Activated T-helper 1 cell treated with anti-CD3 and anti-CD28 coated beads, Interleukin-2, amount 50 U/mL, for 16 hours (primary cell): ENCODE measurements around the gene VPS9D1.
"Not testable (repeated sequence)": the region's sequence is repeated elsewhere in the genome, so short reads cannot be mapped to it uniquely, and the experiment has no call there.

Experiments used
- DNase-seq, 2 donors: peaks; one replicate each; pipeline ENCODE4 v3.0.0-alpha.2; 2020; ENCODE audit warnings: low read depth in 1 of 2, low spot score in 1 of 2

The VPS9D1 gene

DNA sequence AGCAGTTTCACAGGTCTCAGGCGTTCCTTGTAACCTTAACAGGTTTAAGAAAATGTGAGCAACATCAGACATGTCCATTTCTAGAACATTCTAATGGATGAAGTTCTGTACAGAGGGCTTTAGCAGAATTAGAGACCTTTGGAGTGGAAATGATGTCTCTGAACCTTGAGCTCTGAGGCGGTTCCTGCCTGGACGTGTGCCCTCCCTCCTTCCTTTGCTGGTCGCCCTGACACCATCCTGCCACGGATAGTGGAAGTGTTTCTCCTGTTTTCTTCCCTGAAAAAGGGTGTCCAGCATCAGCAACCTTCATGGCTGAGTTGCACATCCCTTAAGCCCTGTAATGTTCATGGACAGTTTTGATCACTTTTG, 51.9 kb downstream of the VPS9D1 start:
- no peak for DNase-seq

DNA sequence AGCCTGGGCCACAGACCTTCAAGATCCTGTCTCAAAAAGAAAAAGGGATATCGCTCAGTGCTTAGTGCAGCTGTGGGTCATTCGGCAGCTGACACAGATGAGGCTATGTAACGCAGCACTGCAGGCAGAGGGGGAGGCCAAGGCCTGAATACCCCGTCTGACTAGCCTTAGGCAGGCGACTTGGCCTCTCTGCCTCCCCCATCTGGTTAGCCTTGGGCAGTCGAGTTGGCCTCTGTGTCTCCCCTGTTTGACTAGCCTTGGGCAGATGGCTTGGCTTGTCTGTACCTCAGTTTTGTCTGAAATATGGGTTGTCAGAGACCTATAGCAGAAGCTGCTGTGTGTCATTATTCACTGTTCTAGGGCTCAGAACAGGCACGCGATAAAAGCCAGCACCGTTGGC, 53.1 kb downstream of the VPS9D1 start:
- no peak for DNase-seq

DNA sequence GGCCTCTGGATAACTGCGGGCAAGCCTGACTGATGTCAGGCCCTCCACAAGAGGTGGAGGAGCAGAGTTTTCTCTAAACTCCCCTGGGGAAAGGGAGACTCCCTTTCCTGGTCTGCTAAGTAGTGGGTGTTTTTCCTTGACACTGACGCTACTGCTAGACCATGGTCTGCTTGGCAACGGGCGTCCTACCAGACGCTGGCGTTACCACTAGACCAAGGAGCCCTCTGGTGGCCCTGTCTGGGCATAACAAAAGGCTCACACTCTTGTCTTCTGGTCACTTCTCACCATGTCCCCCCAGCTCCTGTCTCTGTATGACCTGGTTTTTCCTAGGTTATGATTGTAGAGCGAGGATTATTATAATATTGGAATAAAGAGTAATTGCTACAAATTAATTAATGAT, 53.7 kb downstream of the VPS9D1 start:
- DNase-seq, result not testable (repeated sequence)

DNA sequence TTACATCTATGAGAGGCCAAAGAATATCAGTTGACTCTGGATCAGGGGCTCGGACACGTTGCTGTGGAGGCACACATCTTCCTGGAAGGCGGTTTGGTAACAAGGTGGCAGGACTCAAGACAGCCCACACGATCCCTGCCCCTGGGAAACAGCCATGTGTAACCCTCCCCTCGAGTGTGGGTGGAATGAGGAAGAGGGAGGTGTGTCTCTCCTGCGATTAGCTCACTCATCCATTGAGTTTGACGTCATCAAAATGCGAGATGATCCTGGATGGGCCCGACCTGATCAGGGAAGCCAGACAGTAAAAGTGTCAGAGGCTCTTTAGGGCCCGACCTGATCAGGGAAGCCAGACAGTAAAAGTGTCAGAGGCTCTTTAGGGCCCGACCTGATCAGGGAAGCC, 56.5 kb downstream of the VPS9D1 start:
- DNase-seq, result not testable (repeated sequence)

DNA sequence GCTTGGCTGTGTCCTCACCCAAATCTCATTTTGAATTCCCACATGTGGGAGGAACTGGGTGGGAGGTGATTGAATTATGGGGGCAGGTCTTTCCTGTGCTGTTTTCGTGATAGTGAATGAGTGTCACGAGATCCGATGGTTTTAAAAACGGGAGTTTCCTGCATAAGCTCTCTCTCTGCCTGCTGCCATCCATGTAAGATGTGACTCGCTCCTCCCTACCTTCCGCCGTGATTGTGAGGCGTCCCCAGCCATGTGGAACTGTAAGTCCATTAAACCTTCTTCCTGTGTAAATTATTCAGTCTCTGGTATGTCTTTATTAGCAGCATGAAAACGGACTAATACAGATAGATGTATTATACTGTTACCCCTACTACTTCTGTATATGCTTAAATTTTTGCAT, 59.5 kb downstream of the VPS9D1 start:
- no peak for DNase-seq

DNA sequence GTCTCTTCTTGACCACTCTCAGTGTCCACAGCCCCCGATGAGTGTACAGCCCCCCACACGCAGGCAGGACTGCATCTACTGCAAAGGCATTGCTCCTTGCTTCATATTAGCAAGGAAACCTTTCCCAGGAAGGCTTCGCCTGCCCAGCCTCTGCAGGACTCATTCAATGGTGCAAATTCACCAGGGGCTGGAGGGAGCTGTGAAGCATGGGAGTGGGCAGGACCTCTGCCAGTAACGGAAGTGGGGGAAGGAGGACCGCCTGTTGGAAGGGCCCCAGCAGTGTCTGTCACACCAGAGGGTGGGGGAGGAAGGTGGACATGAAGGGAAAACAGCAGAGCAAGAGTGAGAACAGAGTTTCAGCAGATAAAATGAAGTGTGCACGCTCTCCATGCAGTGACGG, 60.6 kb downstream of the VPS9D1 start:
- no peak for DNase-seq

DNA sequence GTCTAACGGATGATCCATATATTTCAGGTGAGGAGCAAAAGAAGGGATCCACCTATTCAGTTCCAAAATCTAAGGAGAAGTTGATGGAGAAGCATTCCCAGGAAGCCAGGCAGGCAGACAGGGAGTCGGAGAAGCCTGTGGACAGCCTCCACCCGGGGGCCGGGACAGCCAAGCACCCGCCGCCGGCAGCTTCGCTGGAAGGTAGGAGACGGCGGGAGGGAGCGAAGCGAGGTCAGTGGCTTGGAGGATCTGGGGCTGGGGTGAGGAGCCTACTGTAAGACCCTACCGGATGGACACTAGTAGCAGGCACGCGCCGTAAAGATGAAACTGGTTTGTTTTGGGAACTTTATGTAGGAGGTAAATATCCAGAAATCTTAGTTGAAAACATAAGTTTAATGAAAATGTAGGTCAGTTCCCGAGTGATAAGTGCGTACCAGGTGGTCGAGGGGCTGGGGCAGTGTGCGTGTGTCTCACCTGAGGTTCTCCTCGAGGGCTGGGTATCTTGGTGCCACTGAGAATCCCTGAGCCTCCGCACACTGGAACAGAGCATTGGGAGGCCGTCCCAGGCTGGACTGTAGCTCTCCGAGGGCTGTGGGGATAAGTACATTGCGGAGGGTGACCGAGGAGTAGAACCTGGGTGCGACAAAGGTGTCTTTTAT, 62.3 kb downstream of the VPS9D1 start:
- DNase-seq, result no peak

DNA sequence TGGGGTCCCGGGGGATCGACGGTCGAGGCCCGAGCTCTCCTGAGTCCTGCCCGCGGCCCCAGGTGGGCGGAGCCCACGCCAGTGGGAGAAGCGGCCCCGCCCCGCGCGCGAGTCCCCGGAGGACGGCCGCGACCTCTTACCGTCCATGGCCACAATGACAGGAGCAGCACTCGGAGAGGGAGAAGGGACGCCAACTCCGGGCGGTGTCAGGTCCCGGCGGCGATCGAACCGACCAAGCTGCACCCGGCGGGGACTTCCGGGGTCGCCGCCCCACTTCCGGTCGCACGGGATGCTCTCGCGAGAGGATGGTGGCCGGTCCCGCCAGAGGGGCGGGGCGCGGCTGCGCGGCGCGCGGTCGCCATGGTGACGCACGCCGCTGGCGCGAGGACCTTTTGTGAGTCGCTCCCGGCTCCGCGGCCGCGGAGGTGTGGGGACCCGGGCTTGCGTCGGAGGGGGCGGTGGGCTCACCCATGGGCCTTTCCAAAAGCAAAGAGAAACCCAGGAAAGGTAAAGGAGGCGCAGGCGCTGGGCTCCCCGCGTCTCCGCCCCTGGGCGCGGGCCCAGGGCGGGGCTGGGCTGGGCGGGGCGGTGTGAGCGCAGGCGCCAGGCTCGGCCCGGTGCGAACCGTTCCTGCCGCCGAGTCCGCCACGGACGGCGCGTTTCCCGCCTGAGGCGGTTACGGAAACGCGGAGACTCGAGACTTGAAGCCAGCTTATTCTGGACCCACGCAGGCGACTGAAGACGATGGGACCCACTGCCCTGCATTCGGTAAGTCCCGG, 63.1 kb downstream of the VPS9D1 start, which contains the start of the genes CHMP1A and SPATA33:
CHMP1A (minus strand) TSS at position 267 of the 779 bp plus-strand sequence; CDS start at position 147, 120 bp downstream.
SPATA33 (plus strand) TSS at position 395 of the 779 bp plus-strand sequence; CDS start at position 471, 76 bp downstream.
- DNase-seq, result peak; percentile 84 to 91
